ENCODE data around the gene CHTF18.
"Not testable (repeated sequence)": the region's sequence is repeated elsewhere in the genome, so short reads cannot be mapped to it uniquely, and the experiment has no call there.

Gene CHTF18

GRCh38 chr16:836221-836620 is 47.8 kb downstream of the CHTF18 start:
- WGBS (ENCODE audit: extremely low coverage, insufficient coverage, low lambda C conversion rate), result no CpG with 5 or more reads among the region's 4 CpGs
- H3K27ac ChIP-seq (ENCODE audit: low read depth, low read length), result no peak overlapping the region

GRCh38 chr16:836822-837221 is 48.4 kb downstream of the CHTF18 start:
- not testable (repeated sequence) for H3K23ac ChIP-seq (ENCODE audit: low read length); H2BK15ac ChIP-seq (replicated peaks; ENCODE audit: low read depth); H3K4me1 ChIP-seq (ENCODE audit: control insufficient read depth, low read depth, low read length); DNase-seq; H3K27ac ChIP-seq (ENCODE audit: low read depth, low read length); H2BK120ac ChIP-seq (ENCODE audit: low read depth, low read length); H3K56ac ChIP-seq (ENCODE audit: low read length); H3K27me3 ChIP-seq (ENCODE audit: insufficient read depth, low read length, poor library complexity); H3K4ac ChIP-seq (ENCODE audit: low read depth, low read length); H3K4me2 ChIP-seq (ENCODE audit: low read length); H4K8ac ChIP-seq (ENCODE audit: low read depth, low read length); H3K79me2 ChIP-seq (ENCODE audit: control insufficient read depth, insufficient read depth, low read length); H3K4me3 ChIP-seq (ENCODE audit: low read length); H2AK5ac ChIP-seq (ENCODE audit: low read length); H3K18ac ChIP-seq (ENCODE audit: low read length); H3K79me1 ChIP-seq (ENCODE audit: low read length); H3K9ac ChIP-seq (ENCODE audit: low read length); H3K36me3 ChIP-seq (ENCODE audit: control insufficient read depth, insufficient read depth, low read length); H2BK5ac ChIP-seq (ENCODE audit: low read length); H4K5ac ChIP-seq (ENCODE audit: low read length)
- no CpG with 5 or more reads among the region's 3 CpGs for WGBS (ENCODE audit: extremely low coverage, insufficient coverage, low lambda C conversion rate)

More at GRCh38 chr16:836221-836620, 47.8 kb downstream of the CHTF18 start:
- H3K23ac ChIP-seq (ENCODE audit: low read length), result no peak overlapping the region
- no peak for DNase-seq
- H2BK5ac ChIP-seq (ENCODE audit: low read length), result no peak overlapping the region
- H3K56ac ChIP-seq (ENCODE audit: low read length), result no peak overlapping the region
- no peaks in the 10 kb centered on the region for H3K79me2 ChIP-seq (ENCODE audit: control insufficient read depth, insufficient read depth, low read length)
- no peak overlapping the region for H2BK15ac ChIP-seq (replicated peaks; ENCODE audit: low read depth)
- H2AK5ac ChIP-seq (ENCODE audit: low read length), result no peak overlapping the region
- H3K18ac ChIP-seq (ENCODE audit: low read length), result no peak overlapping the region
- no peak overlapping the region for H2BK120ac ChIP-seq (ENCODE audit: low read depth, low read length)
- H4K5ac ChIP-seq (ENCODE audit: low read length), result no peak overlapping the region
- no peaks in the 10 kb centered on the region for H3K79me1 ChIP-seq (ENCODE audit: low read length)
- no peak overlapping the region for H4K8ac ChIP-seq (ENCODE audit: low read depth, low read length)
- H3K27me3 ChIP-seq (ENCODE audit: insufficient read depth, low read length, poor library complexity), result no peaks in the 10 kb centered on the region
- H3K9ac ChIP-seq (ENCODE audit: low read length), result no peak overlapping the region
- H3K4me3 ChIP-seq (ENCODE audit: low read length), result no peak overlapping the region
- no peak overlapping the region for H3K4me2 ChIP-seq (ENCODE audit: low read length)
- H3K4ac ChIP-seq (ENCODE audit: low read depth, low read length), result no peak overlapping the region
- no peaks in the 10 kb centered on the region for H3K4me1 ChIP-seq (ENCODE audit: control insufficient read depth, low read depth, low read length)
- no peaks in the 10 kb centered on the region for H3K36me3 ChIP-seq (ENCODE audit: control insufficient read depth, insufficient read depth, low read length)

- Histone ChIP-seq H2BK120ac (ENCODE audit: low read depth, low read length) (no peak overlapping the region), H3K56ac (ENCODE audit: low read length) (no peak overlapping the region), H2BK5ac (ENCODE audit: low read length) (no peak overlapping the region), H2BK15ac (replicated peaks; ENCODE audit: low read depth) (no peak overlapping the region), H4K5ac (ENCODE audit: low read length) (no peak overlapping the region), H3K4ac (ENCODE audit: low read depth, low read length) (no peak overlapping the region), H3K79me1 (ENCODE audit: low read length) (no peaks in the 10 kb centered on the region), H3K36me3 (ENCODE audit: control insufficient read depth, insufficient read depth, low read length) (no peaks in the 10 kb centered on the region), H3K79me2 (ENCODE audit: control insufficient read depth, insufficient read depth, low read length) (no peaks in the 10 kb centered on the region), H2AK5ac (ENCODE audit: low read length) (no peak overlapping the region), H3K18ac (ENCODE audit: low read length) (no peak overlapping the region), H3K9ac (ENCODE audit: low read length) (no peak overlapping the region), H3K27me3 (ENCODE audit: insufficient read depth, low read length, poor library complexity) (no peaks in the 10 kb centered on the region), H3K23ac (ENCODE audit: low read length) (no peak overlapping the region), H3K4me1 (ENCODE audit: control insufficient read depth, low read depth, low read length) (no peaks in the 10 kb centered on the region), H4K8ac (ENCODE audit: low read depth, low read length) (no peak overlapping the region), H3K27ac (ENCODE audit: low read depth, low read length) (no peak overlapping the region), H3K4me3 (ENCODE audit: low read length) (no peak overlapping the region), H3K4me2 (ENCODE audit: low read length) (no peak overlapping the region)
- no CpG with 5 or more reads among the region's 14 CpGs for WGBS (ENCODE audit: extremely low coverage, insufficient coverage, low lambda C conversion rate)
- no peak for DNase-seq
Observed at GRCh38 chr16:838741-839140, 50.3 kb downstream of the CHTF18 start.

- no peaks in the 10 kb centered on the region for H3K27me3 ChIP-seq (ENCODE audit: insufficient read depth, low read length, poor library complexity)
- H3K23ac ChIP-seq (ENCODE audit: low read length), result no peak overlapping the region
- H2BK120ac ChIP-seq (ENCODE audit: low read depth, low read length), result no peak overlapping the region
- no peak overlapping the region for H3K4ac ChIP-seq (ENCODE audit: low read depth, low read length)
- H4K8ac ChIP-seq (ENCODE audit: low read depth, low read length), result no peak overlapping the region
- no peak overlapping the region for H3K4me3 ChIP-seq (ENCODE audit: low read length)
- no peak overlapping the region for H3K18ac ChIP-seq (ENCODE audit: low read length)
- no peaks in the 10 kb centered on the region for H3K79me1 ChIP-seq (ENCODE audit: low read length)
- no peak overlapping the region for H3K9ac ChIP-seq (ENCODE audit: low read length)
- WGBS (ENCODE audit: extremely low coverage, insufficient coverage, low lambda C conversion rate), result no CpG with 5 or more reads among the region's 24 CpGs
- H3K56ac ChIP-seq (ENCODE audit: low read length), result no peak overlapping the region
- H3K36me3 ChIP-seq (ENCODE audit: control insufficient read depth, insufficient read depth, low read length), result no peaks in the 10 kb centered on the region
- no peak overlapping the region for H2BK5ac ChIP-seq (ENCODE audit: low read length)
- no peak overlapping the region for H2BK15ac ChIP-seq (replicated peaks; ENCODE audit: low read depth)
- H3K4me2 ChIP-seq (ENCODE audit: low read length), result no peak overlapping the region
- H2AK5ac ChIP-seq (ENCODE audit: low read length), result no peak overlapping the region
- no peak overlapping the region for H3K27ac ChIP-seq (ENCODE audit: low read depth, low read length)
- no peaks in the 10 kb centered on the region for H3K4me1 ChIP-seq (ENCODE audit: control insufficient read depth, low read depth, low read length)
- H4K5ac ChIP-seq (ENCODE audit: low read length), result no peak overlapping the region
- DNase-seq, result no peak
- H3K79me2 ChIP-seq (ENCODE audit: control insufficient read depth, insufficient read depth, low read length), result no peaks in the 10 kb centered on the region
Observed at GRCh38 chr16:839643-840408, 51.4 kb downstream of the CHTF18 start.

- no peaks in the 10 kb centered on the region for H3K79me2 ChIP-seq (ENCODE audit: control insufficient read depth, insufficient read depth, low read length)
- H4K5ac ChIP-seq (ENCODE audit: low read length), result no peak overlapping the region
- H2AK5ac ChIP-seq (ENCODE audit: low read length), result no peak overlapping the region
- no peak overlapping the region for H4K8ac ChIP-seq (ENCODE audit: low read depth, low read length)
- no peak overlapping the region for H3K4me2 ChIP-seq (ENCODE audit: low read length)
- no peak overlapping the region for H2BK15ac ChIP-seq (replicated peaks; ENCODE audit: low read depth)
- no peaks in the 10 kb centered on the region for H3K4me1 ChIP-seq (ENCODE audit: control insufficient read depth, low read depth, low read length)
- no peak overlapping the region for H3K4ac ChIP-seq (ENCODE audit: low read depth, low read length)
- no peak overlapping the region for H3K4me3 ChIP-seq (ENCODE audit: low read length)
- H3K36me3 ChIP-seq (ENCODE audit: control insufficient read depth, insufficient read depth, low read length), result no peaks in the 10 kb centered on the region
- no peaks in the 10 kb centered on the region for H3K27me3 ChIP-seq (ENCODE audit: insufficient read depth, low read length, poor library complexity)
- H3K56ac ChIP-seq (ENCODE audit: low read length), result no peak overlapping the region
- no peak overlapping the region for H2BK120ac ChIP-seq (ENCODE audit: low read depth, low read length)
- no peak overlapping the region for H3K9ac ChIP-seq (ENCODE audit: low read length)
- H3K79me1 ChIP-seq (ENCODE audit: low read length), result no peaks in the 10 kb centered on the region
- H3K18ac ChIP-seq (ENCODE audit: low read length), result no peak overlapping the region
- H3K27ac ChIP-seq (ENCODE audit: low read depth, low read length), result no peak overlapping the region
- WGBS (ENCODE audit: extremely low coverage, insufficient coverage, low lambda C conversion rate), result no CpG with 5 or more reads among the region's 34 CpGs
- no peak for DNase-seq
- no peak overlapping the region for H3K23ac ChIP-seq (ENCODE audit: low read length)
- no peak overlapping the region for H2BK5ac ChIP-seq (ENCODE audit: low read length)
Observed at GRCh38 chr16:840561-841454, 52.4 kb downstream of the CHTF18 start.

Measured in mesendoderm (in vitro differentiated cells).